LNCAP (cell line): ENCODE data around the gene MAPK8.

Experiments
- TF ChIP-seq, protein P1 (sequence below): fragments of 450-650 bp; IDR thresholded peaks from 2 replicates; pipeline ENCODE4 v1.5.1; 2017; ENCODE audit warnings: mild to moderate bottlenecking

The MAPK8 gene

DNA sequence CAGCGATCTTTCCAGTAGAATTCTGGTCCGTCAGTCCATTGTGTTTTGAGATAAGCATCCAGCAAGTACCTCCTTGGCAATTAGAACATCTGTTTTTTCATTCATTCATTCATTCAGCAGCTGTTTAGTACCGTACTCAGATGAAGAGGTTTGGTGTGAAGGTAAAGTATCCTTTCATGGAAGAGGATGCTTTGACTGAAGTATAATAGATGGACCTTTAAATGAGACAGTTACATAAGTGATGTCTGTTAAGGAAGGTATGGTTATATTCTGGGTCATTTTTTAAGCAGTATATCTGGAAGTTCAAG, 1.2 kb downstream of the MAPK8 start:
- TF ChIP-seq, protein P1, sequence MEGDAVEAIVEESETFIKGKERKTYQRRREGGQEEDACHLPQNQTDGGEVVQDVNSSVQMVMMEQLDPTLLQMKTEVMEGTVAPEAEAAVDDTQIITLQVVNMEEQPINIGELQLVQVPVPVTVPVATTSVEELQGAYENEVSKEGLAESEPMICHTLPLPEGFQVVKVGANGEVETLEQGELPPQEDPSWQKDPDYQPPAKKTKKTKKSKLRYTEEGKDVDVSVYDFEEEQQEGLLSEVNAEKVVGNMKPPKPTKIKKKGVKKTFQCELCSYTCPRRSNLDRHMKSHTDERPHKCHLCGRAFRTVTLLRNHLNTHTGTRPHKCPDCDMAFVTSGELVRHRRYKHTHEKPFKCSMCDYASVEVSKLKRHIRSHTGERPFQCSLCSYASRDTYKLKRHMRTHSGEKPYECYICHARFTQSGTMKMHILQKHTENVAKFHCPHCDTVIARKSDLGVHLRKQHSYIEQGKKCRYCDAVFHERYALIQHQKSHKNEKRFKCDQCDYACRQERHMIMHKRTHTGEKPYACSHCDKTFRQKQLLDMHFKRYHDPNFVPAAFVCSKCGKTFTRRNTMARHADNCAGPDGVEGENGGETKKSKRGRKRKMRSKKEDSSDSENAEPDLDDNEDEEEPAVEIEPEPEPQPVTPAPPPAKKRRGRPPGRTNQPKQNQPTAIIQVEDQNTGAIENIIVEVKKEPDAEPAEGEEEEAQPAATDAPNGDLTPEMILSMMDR, result no peak

GRCh38 chr10:48309711-48310226, 3.3 kb downstream of the MAPK8 start:
- TF ChIP-seq, protein P1, result peak; percentile 62; the same call in 1 of the 2 replicates

- TF ChIP-seq, protein P1, result no peak
These were observed 7.6 kb downstream of the MAPK8 start for GRCh38 chr10:48314107-48314506.

GRCh38 chr10:48316236-48316635, 9.8 kb downstream of the MAPK8 start:
- TF ChIP-seq, protein P1, result no peak

DNA sequence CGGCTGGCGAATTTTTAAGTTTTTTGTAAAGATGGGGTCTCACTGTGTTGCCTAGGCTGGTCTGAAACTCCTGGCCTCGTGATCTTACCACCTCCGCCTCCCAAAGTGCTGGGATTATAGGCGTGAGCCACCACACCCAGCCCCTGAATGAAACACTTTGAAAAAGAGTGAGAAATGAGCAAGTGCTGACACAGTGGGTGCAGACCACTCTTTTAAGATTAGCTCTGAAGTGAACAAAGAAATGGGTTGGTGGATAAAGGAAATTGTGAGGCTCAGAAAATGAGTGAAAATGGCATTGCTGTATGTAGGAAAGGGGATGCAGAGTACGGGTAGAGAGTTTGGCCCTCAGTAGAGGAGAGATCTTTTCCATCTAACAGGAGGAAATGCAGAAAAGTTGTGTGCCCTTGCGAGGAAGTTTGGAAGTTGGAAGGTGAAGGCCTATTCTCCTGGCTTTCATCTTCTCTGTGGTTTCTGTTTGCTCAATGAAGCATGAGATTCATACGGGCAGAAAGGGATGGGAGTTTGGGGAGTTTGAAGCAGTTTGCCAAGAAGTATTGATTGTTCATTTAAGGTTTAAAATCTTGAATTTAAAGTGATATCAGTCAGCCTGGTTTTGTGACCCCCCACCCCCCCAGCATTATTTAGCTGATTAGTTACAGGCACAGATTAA, 11.0 kb downstream of the MAPK8 start:
- TF ChIP-seq, protein P1, result no peak

DNA sequence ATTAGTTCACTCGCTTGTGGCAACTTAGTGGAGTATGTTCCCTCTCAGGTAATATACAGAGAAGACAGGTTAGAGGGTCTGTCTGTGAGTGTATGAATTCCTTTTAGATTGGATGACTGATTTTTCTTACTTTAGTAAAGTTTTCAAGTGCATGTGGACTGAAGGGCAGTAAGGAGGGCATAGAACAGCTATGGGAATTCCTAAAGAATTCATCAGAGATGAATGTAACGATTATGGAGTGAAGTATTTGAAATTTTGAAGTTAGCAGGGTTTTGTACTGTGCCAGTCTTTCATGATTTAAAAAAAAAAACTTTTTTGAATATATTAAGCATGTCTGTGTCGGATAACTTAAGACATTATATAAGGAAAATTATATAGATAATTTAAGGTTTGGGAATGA, 15.5 kb downstream of the MAPK8 start:
- TF ChIP-seq, protein P1, result no peak

- TF ChIP-seq, protein P1, result no peak
These were observed 18.1 kb downstream of the MAPK8 start for GRCh38 chr10:48324580-48324979.

- TF ChIP-seq, protein P1, result no peak
These were observed 23.8 kb downstream of the MAPK8 start for GRCh38 chr10:48330269-48330668.
